Hematopoietic multipotent progenitor cell treated with erythropoietin and hydrocortisone succinate and interleukin-3 and kit ligand, for 6 days (in vitro differentiated cells): Measurements from ENCODE around the gene STT3B.

Experiments
- DNase-seq: peaks from one replicate; pipeline ENCODE4 v3.0.0-alpha.2; 2015

The STT3B gene

DNA sequence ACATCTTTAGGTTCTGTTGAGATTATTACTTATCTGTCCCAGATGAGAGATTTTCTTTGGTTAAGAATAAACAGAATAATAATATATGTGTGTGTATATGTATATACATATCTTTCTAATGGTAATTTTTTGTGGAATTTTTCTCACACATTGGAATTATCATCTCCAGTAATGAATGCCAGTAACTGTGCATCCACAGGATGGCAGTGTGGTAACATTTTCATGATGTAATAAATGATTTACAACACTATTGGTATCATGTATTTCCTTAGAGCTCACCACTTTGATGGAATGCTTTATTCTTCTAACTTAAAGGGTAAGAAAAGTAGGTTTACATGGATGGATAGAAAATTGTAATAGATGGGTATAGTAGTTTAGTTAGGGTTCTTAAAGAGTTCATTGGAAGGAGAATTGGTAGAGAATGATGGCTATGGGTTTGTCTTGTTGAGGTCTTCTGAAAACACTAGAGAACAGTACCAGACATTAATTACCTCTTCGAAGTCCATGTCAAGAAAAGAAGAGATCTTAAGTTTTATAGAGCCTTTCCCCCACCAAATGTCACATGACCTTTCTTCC is 78.1 kb downstream of the STT3B start:
- DNase-seq: peak; percentile 61

GRCh38 chr3:31613177-31613576 is 80.5 kb downstream of the STT3B start:
- no peak for DNase-seq

GRCh38 chr3:31613654-31614053 is 80.9 kb downstream of the STT3B start:
- no peak for DNase-seq

GRCh38 chr3:31614162-31614921 is 81.6 kb downstream of the STT3B start:
- peak; percentile 17 for DNase-seq

- peak; percentile 37 for DNase-seq
These were observed 82.5 kb downstream of the STT3B start for GRCh38 chr3:31615071-31615875.

GRCh38 chr3:31616711-31617110 is 84.0 kb downstream of the STT3B start:
- DNase-seq: no peak

- DNase-seq: no peak
These were observed 87.9 kb downstream of the STT3B start for GRCh38 chr3:31620656-31621055.

GRCh38 chr3:31621314-31621713 is 88.6 kb downstream of the STT3B start:
- peak; percentile 29 for DNase-seq

GRCh38 chr3:31622636-31623288 is 90.0 kb downstream of the STT3B start:
- DNase-seq: no peak

- no peak for DNase-seq
These were observed 91.5 kb downstream of the STT3B start for GRCh38 chr3:31624083-31624709.

GRCh38 chr3:31625358-31625757 is 92.6 kb downstream of the STT3B start:
- no peak for DNase-seq

DNA sequence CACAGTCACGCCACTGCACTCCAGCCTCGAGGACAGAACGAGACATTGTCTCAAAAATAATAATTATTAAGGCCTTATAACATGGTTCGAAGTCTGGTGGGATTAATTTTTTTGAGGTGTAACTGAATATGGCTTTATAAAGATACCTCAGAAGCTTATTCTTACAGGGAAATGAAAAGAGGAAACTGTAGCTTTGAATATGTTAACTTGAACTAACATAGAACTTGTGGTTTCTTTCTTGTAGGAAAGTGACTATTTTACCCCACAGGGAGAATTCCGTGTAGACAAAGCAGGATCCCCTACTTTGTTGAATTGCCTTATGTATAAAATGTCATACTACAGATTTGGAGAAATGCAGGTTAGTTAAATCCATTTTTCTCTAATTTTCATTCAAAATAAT is 96.3 kb downstream of the STT3B start:
- DNase-seq: peak; percentile 32

DNA sequence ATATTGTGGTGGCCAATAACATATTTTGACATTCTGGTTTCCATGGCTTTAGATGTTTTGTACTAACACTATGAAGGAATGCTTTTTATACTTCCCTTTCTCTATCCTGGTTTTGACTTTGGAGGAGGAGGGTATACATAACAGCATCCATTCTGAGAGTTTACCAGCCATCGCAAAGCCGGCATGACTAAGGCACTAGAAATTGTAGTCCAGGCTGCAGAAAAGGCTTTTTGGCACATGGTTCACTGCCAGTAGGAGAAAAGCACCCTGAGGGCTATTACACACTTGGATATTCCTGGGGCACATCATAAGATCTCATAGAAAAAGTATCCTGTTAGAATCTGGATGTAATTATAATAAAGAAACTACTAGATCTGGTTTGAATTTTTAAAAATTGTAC is 101.8 kb downstream of the STT3B start:
- DNase-seq: no peak

DNA sequence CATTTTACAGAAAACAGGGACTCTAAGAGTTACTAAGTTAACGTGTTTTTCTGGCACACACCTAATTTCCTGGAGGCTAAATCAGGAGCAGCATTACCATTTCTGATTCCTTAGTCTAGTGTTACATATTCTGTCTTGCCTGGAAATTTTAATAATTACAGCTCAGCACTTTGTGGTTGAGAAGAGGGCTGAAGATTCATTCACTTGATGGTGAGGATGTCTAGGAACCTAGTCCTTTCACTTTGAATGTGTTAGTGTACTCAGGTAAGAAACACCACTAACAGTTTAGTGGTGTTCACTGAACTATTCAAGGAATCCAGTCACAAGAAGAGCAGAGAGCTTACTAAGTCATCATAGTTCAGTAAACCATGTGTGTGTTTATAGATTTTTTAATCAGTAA is 102.8 kb downstream of the STT3B start:
- DNase-seq: no peak

- no peak for DNase-seq
These were observed 103.3 kb downstream of the STT3B start for GRCh38 chr3:31636049-31636448.

DNA sequence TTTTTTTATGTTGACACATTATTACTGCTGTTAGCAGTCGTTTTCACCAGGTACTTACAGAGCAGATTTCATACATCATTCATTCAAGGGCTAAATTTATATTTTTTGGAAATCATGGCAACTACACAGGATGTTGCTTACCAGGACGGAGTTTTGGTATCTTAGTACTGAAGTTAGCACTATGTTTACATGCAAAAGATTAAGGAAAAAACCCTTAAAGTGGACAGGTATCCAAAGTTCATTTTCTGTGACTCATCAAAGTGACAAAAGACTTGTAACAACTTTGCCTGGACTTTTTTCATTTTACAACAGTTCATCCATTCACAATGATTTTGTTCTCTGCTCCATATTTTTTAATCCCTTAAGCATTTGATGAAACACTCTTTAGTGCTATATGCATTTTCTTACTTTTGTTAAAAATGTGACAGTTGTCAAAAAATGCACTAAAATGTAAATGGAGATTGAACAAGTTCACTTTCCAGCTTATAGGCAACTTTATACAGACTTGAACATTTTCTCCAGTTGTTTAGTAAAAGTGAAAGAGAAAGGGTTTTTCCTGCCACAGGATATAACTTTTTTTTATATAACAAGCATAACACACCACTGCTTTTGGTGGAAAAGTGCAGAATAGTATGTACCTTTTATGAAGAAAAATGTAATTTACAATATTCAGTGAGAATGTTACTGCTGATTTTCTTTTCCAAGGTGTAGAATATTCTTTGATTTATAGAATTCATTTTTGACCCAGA is 104.1 kb downstream of the STT3B start:
- no peak for DNase-seq

GRCh38 chr3:31639828-31640227 is 107.1 kb downstream of the STT3B start:
- no peak for DNase-seq

DNA sequence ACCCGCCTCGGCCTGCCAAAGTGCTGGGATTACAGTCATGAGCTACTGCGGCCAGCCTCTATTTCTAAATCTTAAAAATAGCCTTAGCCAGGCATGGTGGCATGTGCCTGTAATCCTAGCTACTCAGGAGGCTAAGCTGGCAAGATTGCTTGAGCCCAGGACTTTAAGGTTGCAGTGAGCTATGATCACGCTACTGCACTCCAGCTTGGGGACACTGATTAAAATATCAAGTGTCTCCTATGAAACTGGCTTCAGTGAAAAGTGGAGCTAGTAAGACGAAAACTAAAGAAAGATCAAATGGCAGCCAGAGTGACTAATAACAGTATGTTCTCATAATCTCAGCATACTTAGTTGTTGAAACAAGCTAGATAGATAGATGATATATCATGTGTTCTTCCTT is 112.5 kb downstream of the STT3B start:
- DNase-seq: no peak

GRCh38 chr3:31648286-31648968 is 115.7 kb downstream of the STT3B start:
- DNase-seq: no peak

- DNase-seq: no peak
These were observed 119.6 kb downstream of the STT3B start for GRCh38 chr3:31652296-31652695.

DNA sequence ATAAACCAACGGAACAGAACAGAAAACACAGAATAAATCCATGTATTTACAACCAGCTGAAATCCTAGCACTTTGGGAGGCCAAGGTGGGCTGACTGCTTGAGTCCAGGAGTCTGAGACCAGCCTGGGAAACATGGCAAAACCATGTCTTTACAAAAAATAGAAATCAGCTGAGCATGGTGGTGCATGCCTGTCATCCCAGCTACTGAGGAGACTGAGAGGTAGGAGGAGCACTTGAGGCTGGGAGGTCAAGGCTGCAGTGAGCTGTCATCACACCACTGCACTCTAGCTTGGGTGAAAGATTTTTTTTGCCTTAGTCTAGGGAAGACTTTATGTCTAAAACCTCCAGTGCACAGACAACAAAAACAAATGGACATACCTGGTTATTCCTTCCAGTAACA is 120.7 kb downstream of the STT3B start:
- no peak for DNase-seq

DNA sequence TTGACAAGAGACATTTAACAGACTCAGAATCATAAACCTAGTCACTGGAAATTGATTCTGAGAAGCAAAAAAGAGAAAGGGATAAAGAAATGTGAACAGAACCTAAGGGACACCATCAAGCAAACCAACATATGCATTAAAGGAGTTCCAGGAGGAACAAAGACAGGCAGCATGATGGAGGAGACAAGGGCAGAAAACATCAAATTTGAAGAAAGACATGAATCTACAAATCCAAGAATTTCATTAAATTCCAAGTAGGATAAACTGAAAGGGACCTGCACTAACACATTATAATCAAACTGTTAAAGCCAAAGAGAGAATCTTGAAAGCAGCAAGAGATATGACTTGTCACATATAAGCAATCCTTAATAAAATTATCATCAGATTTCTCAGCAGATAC is 122.3 kb downstream of the STT3B start:
- no peak for DNase-seq
